ENCODE measurements around the gene ACOXL.

GRCh38 chr2:111145103-111145760 is 412.9 kb downstream of the ACOXL start:
- TF ChIP-seq CTCF (IDR thresholded peaks at IDR 0.05; ENCODE audit: low read depth, low read length, poor library complexity, severe bottlenecking), result no peak
- no peak for TF ChIP-seq EZH2phosphoT487 (IDR thresholded peaks at IDR 0.05; ENCODE audit: borderline replicate concordance, low read length)
